Measurements from ENCODE around the gene CA12. TPM values are rescaled to one million over a fixed set of nuclear protein-coding genes. Genes with fewer than 3 reads are reported as not detected.

Gene CA12
- total and polyA plus RNA-seq, 9 donors, result 0.16 to 10.5 (median 3.5) TPM; not detected in 1

DNA sequence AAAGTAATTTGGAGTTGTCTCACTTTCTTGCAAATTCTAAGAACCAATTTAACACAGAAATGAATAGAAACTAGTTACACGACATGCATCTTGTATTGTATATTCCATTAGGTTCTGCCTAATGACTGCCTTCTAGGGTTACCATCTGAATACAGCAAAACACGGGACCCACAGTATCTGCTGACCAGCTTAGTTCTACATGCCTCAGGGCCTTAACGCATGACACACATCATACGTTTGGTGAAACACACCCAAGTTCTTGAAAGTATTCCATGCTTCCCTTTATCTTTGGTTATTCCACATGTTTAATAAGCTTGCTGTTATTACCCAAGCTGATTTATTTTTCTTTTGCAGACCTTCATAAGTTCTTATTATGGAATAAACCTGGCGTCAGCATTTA is 76.4 kb downstream of the CA12 start:
- DNase-seq, result no peak
- WGBS, 3 donors, result 92 to 95% (median 94%) methylated on average over 5 of the region's 5 CpGs
- TF ChIP-seq, protein P1, sequence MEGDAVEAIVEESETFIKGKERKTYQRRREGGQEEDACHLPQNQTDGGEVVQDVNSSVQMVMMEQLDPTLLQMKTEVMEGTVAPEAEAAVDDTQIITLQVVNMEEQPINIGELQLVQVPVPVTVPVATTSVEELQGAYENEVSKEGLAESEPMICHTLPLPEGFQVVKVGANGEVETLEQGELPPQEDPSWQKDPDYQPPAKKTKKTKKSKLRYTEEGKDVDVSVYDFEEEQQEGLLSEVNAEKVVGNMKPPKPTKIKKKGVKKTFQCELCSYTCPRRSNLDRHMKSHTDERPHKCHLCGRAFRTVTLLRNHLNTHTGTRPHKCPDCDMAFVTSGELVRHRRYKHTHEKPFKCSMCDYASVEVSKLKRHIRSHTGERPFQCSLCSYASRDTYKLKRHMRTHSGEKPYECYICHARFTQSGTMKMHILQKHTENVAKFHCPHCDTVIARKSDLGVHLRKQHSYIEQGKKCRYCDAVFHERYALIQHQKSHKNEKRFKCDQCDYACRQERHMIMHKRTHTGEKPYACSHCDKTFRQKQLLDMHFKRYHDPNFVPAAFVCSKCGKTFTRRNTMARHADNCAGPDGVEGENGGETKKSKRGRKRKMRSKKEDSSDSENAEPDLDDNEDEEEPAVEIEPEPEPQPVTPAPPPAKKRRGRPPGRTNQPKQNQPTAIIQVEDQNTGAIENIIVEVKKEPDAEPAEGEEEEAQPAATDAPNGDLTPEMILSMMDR (IDR thresholded peaks at IDR 0.05), result no peak
- no peak for TF ChIP-seq EP300 (IDR thresholded peaks at IDR 0.05)
- TF ChIP-seq POLR2A (IDR thresholded peaks at IDR 0.05), result no peak
- intact Hi-C loops (cut with DNase I), result no loop called here
- Histone ChIP-seq H3K36me3 (no peaks in the 10 kb centered on the region), H3K9me3 (no peaks in the 10 kb centered on the region), H3K27me3 (no peaks in the 10 kb centered on the region), H3K27ac (no peak overlapping the region), H3K4me1 (ENCODE audit: insufficient read depth) (no peaks in the 10 kb centered on the region), H3K4me3 (no peak overlapping the region)

DNA sequence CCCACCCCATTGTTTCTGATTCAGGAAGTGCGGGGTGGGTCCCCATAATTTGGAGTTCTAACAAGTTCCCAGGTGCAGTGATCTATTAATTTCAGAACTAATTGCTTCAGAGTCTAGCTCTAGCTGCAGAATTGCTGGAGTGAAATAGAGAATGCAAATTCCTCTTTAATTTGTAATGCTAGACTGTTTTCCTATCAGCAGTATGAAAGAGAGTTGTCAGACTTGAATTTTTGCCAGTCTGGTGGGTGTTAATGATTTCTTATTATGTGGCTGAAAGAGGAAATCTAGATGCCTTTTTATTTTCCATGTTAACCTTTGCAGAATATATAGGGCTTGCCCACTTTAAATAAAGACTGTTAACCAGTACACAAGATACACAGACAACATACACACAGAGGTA is 80.6 kb downstream of the CA12 start:
- H3K36me3 ChIP-seq, result no peaks in the 10 kb centered on the region
- TF ChIP-seq, protein P1 (IDR thresholded peaks at IDR 0.05), result no peak
- TF ChIP-seq EP300 (IDR thresholded peaks at IDR 0.05) (no peak), POLR2A (IDR thresholded peaks at IDR 0.05) (no peak)
- no peak overlapping the region for H3K27ac ChIP-seq
- 92 to 96% (median 95%) methylated on average over 1 of the region's 1 CpG for WGBS, 3 donors
- H3K4me1 ChIP-seq (ENCODE audit: insufficient read depth), result no peaks in the 10 kb centered on the region
- H3K4me3 ChIP-seq, result no peak overlapping the region
- DNase-seq, result no peak
- intact Hi-C loops (cut with DNase I), result no loop called here
- H3K27me3 ChIP-seq, result no peaks in the 10 kb centered on the region
- no peaks in the 10 kb centered on the region for H3K9me3 ChIP-seq

DNA sequence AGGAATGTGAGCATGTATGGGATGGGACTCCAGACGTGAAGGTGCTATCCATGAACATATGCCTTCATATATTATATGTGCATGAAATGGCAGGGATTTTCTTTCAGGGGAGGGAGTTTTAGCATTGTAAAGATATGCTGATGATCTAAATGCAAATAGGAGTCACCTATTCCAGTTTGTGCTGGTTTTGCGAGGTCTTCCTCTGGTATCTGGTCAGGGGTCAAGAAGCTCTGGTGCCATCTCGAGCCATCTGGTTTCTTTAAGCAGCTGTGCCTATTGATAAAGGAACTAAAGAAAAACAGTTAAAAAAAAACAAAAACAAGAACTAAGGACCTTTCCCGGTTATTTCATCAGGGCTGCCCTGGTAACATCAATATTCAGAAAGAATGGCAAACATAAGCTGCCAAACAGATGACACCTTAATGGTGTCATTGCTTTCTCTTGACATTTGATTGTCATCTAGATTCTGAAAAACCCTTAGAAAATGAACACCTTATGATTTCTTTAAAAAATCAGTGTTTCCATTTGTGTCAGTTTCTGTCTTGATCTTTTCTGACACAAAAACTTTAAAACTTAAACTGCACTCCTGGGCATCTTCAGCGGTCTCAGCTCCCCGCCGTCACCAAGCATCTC is 81.6 kb downstream of the CA12 start:
- Histone ChIP-seq H3K36me3 (no peaks in the 10 kb centered on the region), H3K27ac (no peak overlapping the region), H3K9me3 (no peaks in the 10 kb centered on the region), H3K4me1 (ENCODE audit: insufficient read depth) (no peaks in the 10 kb centered on the region), H3K27me3 (no peaks in the 10 kb centered on the region), H3K4me3 (no peak overlapping the region)
- TF ChIP-seq EP300 (IDR thresholded peaks at IDR 0.05) (no peak), POLR2A (IDR thresholded peaks at IDR 0.05) (no peak)
- TF ChIP-seq, protein P1 (IDR thresholded peaks at IDR 0.05), result no peak
- intact Hi-C loops (cut with DNase I), result loop anchor here in 1 of 4 donors (10.0 kb wide), 1 partner anchor 85 kb away; the partner anchor contains the start of gene CA12
- WGBS, 3 donors, result 76 to 85% (median 82%) methylated on average over 7 of the region's 7 CpGs
- DNase-seq, result no peak

DNA sequence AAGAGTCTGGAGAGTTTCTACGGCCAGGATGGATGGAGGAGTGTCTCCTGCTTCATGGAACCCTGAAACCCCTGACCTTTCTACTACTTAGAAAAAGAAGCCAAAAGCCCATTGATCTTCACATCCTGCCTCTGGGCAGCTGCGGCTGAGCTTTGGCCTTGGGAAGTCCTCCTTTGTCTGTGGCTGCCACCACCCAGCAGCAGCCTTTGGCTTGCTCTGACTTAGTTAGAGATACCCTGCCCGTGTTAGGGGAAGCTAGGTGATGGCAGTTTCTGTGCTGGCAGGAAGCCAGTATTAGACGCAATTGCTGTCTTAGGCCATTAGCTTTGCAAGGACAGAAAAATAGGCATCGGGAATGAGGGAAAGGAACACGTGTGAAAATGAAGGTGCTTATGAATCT is 85.5 kb downstream of the CA12 start:
- intact Hi-C loops (cut with DNase I), result loop anchor here in 1 of 4 donors (10.0 kb wide), 1 partner anchor 89 kb away; the partner anchor contains the start of gene CA12
- TF ChIP-seq EP300 (IDR thresholded peaks at IDR 0.05), result no peak
- TF ChIP-seq, protein P1 (IDR thresholded peaks at IDR 0.05), result no peak
- TF ChIP-seq POLR2A (IDR thresholded peaks at IDR 0.05), result no peak
- Histone ChIP-seq H3K27ac (no peak overlapping the region), H3K4me1 (ENCODE audit: insufficient read depth) (no peaks in the 10 kb centered on the region), H3K36me3 (no peaks in the 10 kb centered on the region), H3K4me3 (no peak overlapping the region), H3K9me3 (no peaks in the 10 kb centered on the region), H3K27me3 (no peaks in the 10 kb centered on the region)
- WGBS, 3 donors, result 66 to 74% (median 72%) methylated on average over 6 of the region's 6 CpGs
- DNase-seq, result no peak

All from ovary (tissue), 9 donors.